Measurements from ENCODE around the gene OR2V1. TPM values are rescaled to one million over a fixed set of nuclear protein-coding genes. Genes with fewer than 3 reads are reported as not detected.
"Not testable (repeated sequence)": the region's sequence is repeated elsewhere in the genome, so short reads cannot be mapped to it uniquely, and the experiment has no call there.

Gene OR2V1
- total and polyA plus RNA-seq, 5 experiments from 2014 or later: not detected

- Mint-ChIP-seq H3K4me1 (peaks cover 26 to 76% (median 59%) of the 10 kb centered on the region in 4 donors), H3K27me3 (peaks cover 0 to 69% (median 12%) of the 10 kb centered on the region in 5 donors), H3K27ac (peak overlapping the region in 4 of 10 donors; percentile 24 to 77 (median 56)), H3K36me3 (peaks cover 0 to 2% (median 0%) of the 10 kb centered on the region in 3 donors), H3K9me3 (peaks cover 0 to 4% (median 0%) of the 10 kb centered on the region in 9 donors), H3K4me3 (peak overlapping the region in 6 of 10 donors; percentile 14 to 73 (median 30))
- POLR2A ChIA-PET: interaction anchor here (0.6 to 2.1 kb wide), 6 partner anchors 16 to 521 kb away, joined by 3 to 6 read pairs (median 4); no protein-coding TSS in a partner anchor
- DNase-seq (no peak), ATAC-seq (no peak)
Measured at GRCh38 chr5:181168595-181169118, 37.7 kb upstream of the OR2V1 start.

GRCh38 chr5:181167814-181168488, 37.0 kb upstream of the OR2V1 start:
- Mint-ChIP-seq H3K27ac (peak overlapping the region in 5 of 10 donors; percentile 0 to 42 (median 24)), H3K4me1 (peaks cover 21 to 77% (median 57%) of the 10 kb centered on the region in 4 donors), H3K9me3 (peaks cover 0 to 3% (median 0%) of the 10 kb centered on the region in 9 donors), H3K27me3 (peaks cover 0 to 69% (median 12%) of the 10 kb centered on the region in 5 donors), H3K4me3 (peak overlapping the region in 1 of 10 donors; percentile 10), H3K36me3 (peaks cover 0 to 2% (median 0%) of the 10 kb centered on the region in 3 donors)
- ATAC-seq (no peak), DNase-seq (no peak)
- POLR2A ChIA-PET: interaction anchor here (0.6 to 2.1 kb wide), 5 partner anchors 16 to 520 kb away, joined by 3 to 6 read pairs (median 4); no protein-coding TSS in a partner anchor

DNA sequence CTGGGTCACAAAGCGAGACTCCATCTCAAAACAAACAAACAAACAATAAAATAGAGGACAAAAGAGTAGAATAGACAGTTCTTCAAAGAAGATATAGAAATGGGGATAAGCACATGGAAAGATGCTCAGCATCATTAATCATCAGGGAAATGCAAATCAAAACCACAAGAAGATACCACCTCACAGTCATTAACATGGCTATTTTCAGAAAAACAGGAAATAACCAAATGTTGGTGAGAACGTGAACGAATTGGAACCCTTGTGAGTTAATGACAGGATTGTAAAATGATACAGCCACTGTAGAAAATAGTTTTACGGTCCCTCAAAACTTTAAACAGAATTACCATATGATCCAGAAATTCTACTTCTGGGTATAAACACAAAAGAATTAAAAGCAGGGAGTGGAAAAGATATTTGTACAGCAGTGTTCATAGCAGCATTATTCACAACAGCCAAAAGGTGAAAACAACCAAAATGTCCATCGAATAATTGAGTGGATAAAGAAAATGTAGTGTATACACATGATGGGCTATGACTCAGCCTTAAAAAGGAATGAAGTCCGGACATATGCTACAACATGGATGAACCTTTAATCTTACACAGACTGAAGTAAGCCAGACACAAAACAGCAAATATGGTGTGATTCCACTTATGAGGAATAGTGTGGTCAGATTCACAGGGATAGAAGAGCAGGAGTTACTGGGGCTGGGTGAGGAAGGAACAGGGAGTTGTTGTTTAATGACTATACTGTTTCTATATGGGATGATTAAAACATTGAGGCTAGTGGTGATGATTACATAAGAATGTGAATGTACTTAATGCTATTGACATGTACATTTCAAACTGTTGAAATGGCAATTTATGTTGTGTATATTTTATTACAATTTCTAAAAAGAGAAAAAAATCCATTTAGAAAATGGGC, 36.1 kb upstream of the OR2V1 start:
- no peak overlapping the region for H3K4me3 Mint-ChIP-seq

GRCh38 chr5:181164076-181164952, 33.3 kb upstream of the OR2V1 start:
- no peak for ATAC-seq
- peaks cover 22 to 74% (median 44%) of the 10 kb centered on the region in 4 donors for H3K4me1 Mint-ChIP-seq
- peak in 3 of 10 donors; percentile 35 to 43 (median 40) for DNase-seq
- peaks cover 0 to 51% (median 8%) of the 10 kb centered on the region in 5 donors for H3K27me3 Mint-ChIP-seq
- POLR2A ChIA-PET: interaction anchor here (1.0 to 1.8 kb wide), 7 partner anchors 21 to 97 kb away, joined by 3 to 9 read pairs (median 4); partner anchors contain the start of genes TRIM41 and TRIM52
- H3K27ac Mint-ChIP-seq: peak overlapping the region in 9 of 10 donors; percentile 24 to 99 (median 94)
- no peaks in the 10 kb centered on the region for H3K9me3 Mint-ChIP-seq
- H3K36me3 Mint-ChIP-seq: peaks cover 0 to 2% (median 0%) of the 10 kb centered on the region in 3 donors
- H3K4me3 Mint-ChIP-seq: peak overlapping the region; percentile 69 to 95 (median 77)

More for the DNA sequence above, 36.1 kb upstream of the OR2V1 start:
- H3K27me3 Mint-ChIP-seq: peaks cover 0 to 65% (median 12%) of the 10 kb centered on the region in 5 donors
- peaks cover 0 to 2% (median 0%) of the 10 kb centered on the region in 3 donors for H3K36me3 Mint-ChIP-seq
- POLR2A ChIA-PET: interaction anchor here (0.6 to 2.1 kb wide), 2 partner anchors 17 to 94 kb away, joined by 3 to 6 read pairs; no protein-coding TSS in a partner anchor
- ATAC-seq (no peak), DNase-seq (no peak)
- H3K4me1 Mint-ChIP-seq: peaks cover 21 to 73% (median 52%) of the 10 kb centered on the region in 4 donors
- H3K27ac Mint-ChIP-seq: peak overlapping the region in 4 of 10 donors; percentile 0 to 42 (median 21)
- peaks cover 0 to 3% (median 0%) of the 10 kb centered on the region in 9 donors for H3K9me3 Mint-ChIP-seq

DNA sequence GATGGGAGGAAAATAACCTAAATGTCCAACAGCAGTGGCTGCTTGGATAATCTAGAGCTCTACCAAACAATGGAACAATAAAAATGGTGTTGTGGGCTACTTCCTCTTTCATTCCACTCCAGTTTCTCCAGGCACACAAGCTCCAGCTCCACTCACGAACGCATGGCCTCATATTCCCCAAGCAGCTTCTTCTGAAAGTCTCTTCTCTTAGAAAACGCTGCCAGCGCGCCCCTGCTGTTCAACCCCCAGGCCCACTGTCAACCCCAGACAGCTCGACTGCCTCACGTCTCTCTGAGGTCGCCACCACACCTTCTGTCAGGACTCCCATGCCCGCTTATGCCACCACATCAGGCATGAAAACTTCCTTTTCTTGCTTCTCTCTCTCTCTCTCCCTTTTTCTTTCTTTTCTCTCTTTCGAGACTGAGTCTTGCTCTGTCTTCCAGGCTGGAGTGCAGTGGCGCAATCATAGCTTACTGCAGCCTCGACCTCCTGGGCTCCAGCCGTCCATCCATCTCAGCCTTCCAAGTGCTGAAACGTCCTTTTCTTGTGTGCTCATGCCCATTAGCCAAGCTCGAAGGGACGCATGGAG, 32.6 kb upstream of the OR2V1 start:
- no peak for ATAC-seq
- H3K9me3 Mint-ChIP-seq: no peaks in the 10 kb centered on the region
- H3K36me3 Mint-ChIP-seq: peaks cover 0 to 2% (median 0%) of the 10 kb centered on the region in 3 donors
- peaks cover 0 to 45% (median 2%) of the 10 kb centered on the region in 5 donors for H3K27me3 Mint-ChIP-seq
- H3K27ac Mint-ChIP-seq: peak overlapping the region in 9 of 10 donors; percentile 24 to 99 (median 94)
- H3K4me3 Mint-ChIP-seq: peak overlapping the region; percentile 69 to 95 (median 77)
- POLR2A ChIA-PET: interaction anchor here (0.7 to 1.8 kb wide), 7 partner anchors 9 to 360 kb away, joined by 3 to 9 read pairs (median 4); partner anchors contain the start of genes TRIM41 and TRIM52
- peak in 4 of 10 donors; percentile 16 to 42 (median 38) for DNase-seq
- peaks cover 21 to 70% (median 40%) of the 10 kb centered on the region in 4 donors for H3K4me1 Mint-ChIP-seq

- Mint-ChIP-seq H3K9me3 (no peaks in the 10 kb centered on the region), H3K4me1 (peaks cover 17 to 54% (median 26%) of the 10 kb centered on the region in 4 donors), H3K36me3 (peaks cover 0 to 2% (median 0%) of the 10 kb centered on the region in 3 donors), H3K27me3 (peaks cover 0 to 36% (median 0%) of the 10 kb centered on the region in 5 donors), H3K27ac (peak overlapping the region in 9 of 10 donors; percentile 48 to 99 (median 98)), H3K4me3 (peak overlapping the region in 9 of 10 donors; percentile 56 to 89 (median 79))
- ATAC-seq: no peak
- POLR2A ChIA-PET: interaction anchor here (0.7 to 1.2 kb wide), 4 partner anchors 9 to 30 kb away, joined by 3 to 10 read pairs (median 6); no protein-coding TSS in a partner anchor
- DNase-seq: no peak
Measured at GRCh38 chr5:181161534-181162175, 30.7 kb upstream of the OR2V1 start.

DNA sequence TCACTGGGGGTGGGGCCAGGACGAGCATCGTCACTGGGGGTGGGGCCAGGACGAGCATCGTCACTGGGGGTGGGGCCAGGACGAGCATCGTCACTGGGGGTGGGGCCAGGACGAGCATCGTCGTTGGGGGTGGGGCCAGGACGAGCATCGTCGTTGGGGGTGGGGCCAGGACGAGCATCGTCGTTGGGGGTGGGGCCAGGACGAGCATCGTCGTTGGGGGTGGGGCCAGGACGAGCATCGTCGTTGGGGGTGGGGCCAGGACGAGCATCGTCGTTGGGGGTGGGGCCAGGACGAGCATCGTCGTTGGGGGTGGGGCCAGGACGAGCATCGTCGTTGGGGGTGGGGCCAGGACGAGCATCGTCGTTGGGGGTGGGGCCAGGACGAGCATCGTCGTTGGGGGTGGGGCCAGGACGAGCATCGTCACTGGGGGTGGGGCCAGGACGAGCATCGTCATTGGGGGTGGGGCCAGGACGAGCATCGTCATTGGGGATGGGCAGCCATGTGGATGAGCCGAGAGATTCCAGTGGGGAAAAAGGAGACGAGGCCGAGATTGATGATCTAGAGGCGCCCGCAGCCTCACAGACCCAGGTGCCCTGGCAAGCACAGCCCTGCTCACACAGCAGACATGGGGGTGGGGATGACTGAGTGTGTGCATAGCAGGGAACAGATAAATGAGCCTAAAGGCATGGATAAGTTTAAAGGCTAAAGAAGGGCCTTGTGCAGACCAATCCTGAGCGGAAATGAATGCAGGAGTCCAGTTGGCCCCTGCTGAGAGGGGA, 30.0 kb upstream of the OR2V1 start:
- DNase-seq (peak in 9 of 10 donors; percentile 35 to 79 (median 66)), ATAC-seq (peak; percentile 37 to 42)
- Mint-ChIP-seq H3K27ac (peak overlapping the region in 9 of 10 donors; percentile 48 to 99 (median 98)), H3K4me1 (peaks cover 17 to 49% (median 26%) of the 10 kb centered on the region in 4 donors), H3K27me3 (peaks cover 0 to 33% (median 0%) of the 10 kb centered on the region in 5 donors), H3K4me3 (peak overlapping the region; percentile 56 to 89 (median 72))
- H3K9me3 Mint-ChIP-seq, H3K36me3 Mint-ChIP-seq: not testable (repeated sequence)
- POLR2A ChIA-PET: interaction anchor here (0.5 to 1.4 kb wide), 8 partner anchors 12 to 100 kb away, joined by 3 to 10 read pairs (median 6); partner anchors contain the start of gene TRIM52

DNA sequence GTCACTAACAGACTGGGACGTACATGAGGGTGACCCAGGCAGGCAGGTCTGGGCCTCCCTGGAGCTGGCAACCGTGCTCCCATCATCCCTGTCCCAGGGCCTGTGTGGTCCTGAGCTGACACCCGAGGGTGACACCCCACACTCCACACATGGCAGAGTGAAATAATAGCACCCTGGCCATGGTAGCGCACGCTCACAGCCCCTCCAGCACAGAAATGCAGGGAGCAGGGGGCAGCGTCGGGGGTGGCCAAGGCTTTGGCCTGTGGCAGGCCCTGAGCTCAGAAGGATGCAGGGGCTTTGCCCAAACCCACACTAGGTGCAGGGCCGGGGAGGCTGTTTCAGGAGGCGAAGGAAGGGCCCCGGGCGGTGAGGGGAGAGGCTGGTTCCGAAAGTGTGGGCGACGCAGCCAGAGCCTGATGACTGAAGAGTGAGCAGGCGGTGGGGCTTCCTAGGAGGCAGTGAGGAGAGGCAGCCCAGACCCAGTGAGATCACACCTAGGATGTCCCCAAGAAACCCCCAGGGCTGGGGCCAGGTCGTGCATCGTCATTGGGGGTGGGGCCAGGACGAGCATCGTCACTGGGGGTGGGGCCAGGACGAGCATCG, 29.3 kb upstream of the OR2V1 start:
- peaks cover 0 to 27% (median 0%) of the 10 kb centered on the region in 5 donors for H3K27me3 Mint-ChIP-seq
- no peaks in the 10 kb centered on the region for H3K9me3 Mint-ChIP-seq
- POLR2A ChIA-PET: interaction anchor here (0.5 to 1.4 kb wide), 9 partner anchors 17 to 347 kb away, joined by 3 to 7 read pairs (median 4); partner anchors contain the start of gene TRIM52
- H3K27ac Mint-ChIP-seq: peak overlapping the region in 8 of 10 donors; percentile 88 to 99 (median 97)
- peaks cover 15 to 44% (median 21%) of the 10 kb centered on the region in 4 donors for H3K4me1 Mint-ChIP-seq
- peak; percentile 36 to 93 (median 81) for DNase-seq
- H3K36me3 Mint-ChIP-seq: peaks cover 0 to 2% (median 0%) of the 10 kb centered on the region in 3 donors
- ATAC-seq: peak; percentile 77 to 88
- peak overlapping the region; percentile 44 to 85 (median 71) for H3K4me3 Mint-ChIP-seq
